ENCODE results near the gene CD244. TPM values are rescaled to one million over a fixed set of nuclear protein-coding genes. Genes with fewer than 3 reads are reported as not detected.
A peak's percentile ranks its signal among the peaks of the same experiment; 100 is the strongest.
"Not testable (repeated sequence)": the region's sequence is repeated elsewhere in the genome, so short reads cannot be mapped to it uniquely, and the experiment has no call there.

Gene CD244
- total RNA-seq (0.13 TPM), polyA plus RNA-seq (ENCODE audit: insufficient read depth in 1 of 8, insufficient read length in 8 of 8, low replicate concordance in 1 of 8) (1 to 10 TPM in 1 of 8 donors, under 1 TPM in 7; 0.16 to 1.3 (median 0.30) TPM)
- long read RNA-seq, donor 1: 0 reads
- long read RNA-seq, donor 2: 0 reads
- long read RNA-seq, donor 3: 0 reads
- long read RNA-seq, donor 4: 0 reads
- long read RNA-seq, donor 5: 0 reads
- long read RNA-seq, donor 6: 0 reads
- long read RNA-seq, donor 7: 0 reads
- long read RNA-seq, donor 8: 0 reads
- long read RNA-seq, donor 9: 0 reads
- long read RNA-seq, donor 10: 0 reads
- long read RNA-seq, donor 11: 0 reads

DNA sequence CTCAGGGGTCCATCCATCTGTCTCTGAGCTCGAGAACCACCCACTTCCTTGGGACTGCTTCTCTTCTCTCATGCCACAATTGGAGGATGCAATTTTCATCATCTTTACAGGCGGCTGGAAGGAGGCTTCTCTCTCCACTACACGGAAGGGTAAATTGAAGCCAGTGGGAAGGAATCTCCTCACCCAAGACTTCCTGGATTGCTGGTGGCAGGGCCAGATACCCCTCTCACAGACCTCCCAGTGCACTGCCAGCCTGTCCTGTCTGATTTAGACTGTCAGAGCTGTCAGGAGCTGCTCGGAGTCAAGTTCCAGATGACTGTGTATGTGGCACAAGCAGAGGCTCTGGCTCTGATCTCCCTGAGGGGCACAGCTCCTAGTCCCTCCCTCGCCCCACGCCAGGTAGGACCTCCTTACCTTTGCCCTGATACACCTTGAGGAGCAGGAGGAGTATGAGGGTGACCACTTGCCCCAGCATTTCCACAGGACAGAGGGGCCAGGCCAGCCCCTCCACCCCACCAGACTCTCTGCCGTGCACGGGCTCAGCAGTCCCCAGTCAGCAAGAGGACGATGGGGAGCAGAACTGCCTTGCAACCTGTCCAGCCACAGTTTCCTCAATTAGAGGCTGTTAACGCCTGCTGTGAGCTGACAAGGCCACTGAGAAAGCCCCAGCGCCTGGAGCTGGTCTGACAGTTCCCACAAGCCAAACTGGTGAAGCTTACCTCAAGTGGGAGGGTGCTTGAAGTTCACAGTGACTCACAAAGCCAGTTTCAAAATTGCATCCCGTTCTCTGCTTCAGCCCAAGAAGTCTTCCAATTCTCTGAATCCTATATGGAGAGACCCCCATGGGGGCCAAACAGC lies at the start of gene CD244:
TSS of gene CD244 (minus strand) at position 685 of the 858 bp plus-strand sequence. CDS start at position 475, 210 bp downstream.
- H3K4me3 ChIP-seq (ENCODE audit: low read length): no peak within 1 kb of the TSS
- H3K36me3 ChIP-seq (ENCODE audit: control insufficient read depth, insufficient read depth, low read length): no peaks in the 10 kb centered on the region
- no peak within 1 kb of the TSS for H3K27ac ChIP-seq (ENCODE audit: low read length)
- no peaks in the 10 kb centered on the region for H3K9me3 ChIP-seq (replicated peaks; ENCODE audit: control insufficient read depth, low read depth, low read length)
- WGBS (ENCODE audit: insufficient coverage): 21% methylated on average over 8 of the region's 12 CpGs
- DNase-seq: peak; percentile 17
- H3K4me1 ChIP-seq (ENCODE audit: control insufficient read depth, insufficient read depth, low read length): no peaks in the 10 kb centered on the region
- H3K27me3 ChIP-seq (ENCODE audit: control insufficient read depth, insufficient read depth, low read length): no peaks in the 10 kb centered on the region

GRCh38 chr1:160911925-160912324 lies 49.2 kb upstream of the CD244 start:
- WGBS (ENCODE audit: insufficient coverage): 71% methylated on average over 1 of the region's 2 CpGs

DNA sequence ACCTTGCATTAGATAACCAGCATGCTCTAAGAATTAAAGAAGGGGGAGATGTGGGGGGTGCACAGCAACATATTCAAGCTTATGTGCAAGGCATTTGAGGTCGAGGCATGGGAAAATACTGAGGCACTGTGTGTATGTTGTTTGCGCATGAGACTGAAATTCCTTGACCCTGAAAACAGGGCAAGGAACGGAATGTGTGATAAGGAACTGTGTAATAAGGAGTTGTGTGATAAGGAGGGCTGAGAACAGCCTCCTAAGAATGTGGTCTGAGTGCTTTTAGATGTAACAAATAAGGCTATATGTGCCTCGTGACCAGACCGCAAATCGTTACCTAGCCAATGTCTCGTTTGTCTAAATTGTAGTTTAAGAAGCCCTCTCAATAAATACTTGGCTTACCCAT lies 48.8 kb upstream of the CD244 start:
- 61% methylated on average over 7 of the region's 7 CpGs for whole genome bisulfite sequencing (ENCODE audit: insufficient coverage)
- Histone ChIP-seq H3K4me1 (ENCODE audit: control insufficient read depth, insufficient read depth, low read length) (no peaks in the 10 kb centered on the region), H3K9me3 (replicated peaks; ENCODE audit: control insufficient read depth, low read depth, low read length) (no peaks in the 10 kb centered on the region), H3K36me3 (ENCODE audit: control insufficient read depth, insufficient read depth, low read length) (no peaks in the 10 kb centered on the region), H3K27ac (ENCODE audit: low read length) (no peak overlapping the region), H3K4me3 (ENCODE audit: low read length) (no peak overlapping the region), H3K27me3 (ENCODE audit: control insufficient read depth, insufficient read depth, low read length) (no peaks in the 10 kb centered on the region)
- DNase-seq: no peak

More at GRCh38 chr1:160911925-160912324, 49.2 kb upstream of the CD244 start:
- Histone ChIP-seq H3K27ac (ENCODE audit: low read length) (no peak overlapping the region), H3K9me3 (replicated peaks; ENCODE audit: control insufficient read depth, low read depth, low read length) (no peaks in the 10 kb centered on the region), H3K4me3 (ENCODE audit: low read length) (no peak overlapping the region), H3K36me3 (ENCODE audit: control insufficient read depth, insufficient read depth, low read length) (no peaks in the 10 kb centered on the region), H3K27me3 (ENCODE audit: control insufficient read depth, insufficient read depth, low read length) (no peaks in the 10 kb centered on the region), H3K4me1 (ENCODE audit: control insufficient read depth, insufficient read depth, low read length) (no peaks in the 10 kb centered on the region)
- no peak for DNase-seq

GRCh38 chr1:160910170-160910750 lies 47.6 kb upstream of the CD244 start:
- H3K4me3 ChIP-seq (ENCODE audit: low read length): no peak overlapping the region
- H3K36me3 ChIP-seq (ENCODE audit: control insufficient read depth, insufficient read depth, low read length): no peaks in the 10 kb centered on the region
- no peaks in the 10 kb centered on the region for H3K9me3 ChIP-seq (replicated peaks; ENCODE audit: control insufficient read depth, low read depth, low read length)
- no peaks in the 10 kb centered on the region for H3K27me3 ChIP-seq (ENCODE audit: control insufficient read depth, insufficient read depth, low read length)
- no peaks in the 10 kb centered on the region for H3K4me1 ChIP-seq (ENCODE audit: control insufficient read depth, insufficient read depth, low read length)
- no peak for DNase-seq
- H3K27ac ChIP-seq (ENCODE audit: low read length): no peak overlapping the region
- no CpG with 5 or more reads among the region's 6 CpGs for WGBS (ENCODE audit: insufficient coverage)

DNA sequence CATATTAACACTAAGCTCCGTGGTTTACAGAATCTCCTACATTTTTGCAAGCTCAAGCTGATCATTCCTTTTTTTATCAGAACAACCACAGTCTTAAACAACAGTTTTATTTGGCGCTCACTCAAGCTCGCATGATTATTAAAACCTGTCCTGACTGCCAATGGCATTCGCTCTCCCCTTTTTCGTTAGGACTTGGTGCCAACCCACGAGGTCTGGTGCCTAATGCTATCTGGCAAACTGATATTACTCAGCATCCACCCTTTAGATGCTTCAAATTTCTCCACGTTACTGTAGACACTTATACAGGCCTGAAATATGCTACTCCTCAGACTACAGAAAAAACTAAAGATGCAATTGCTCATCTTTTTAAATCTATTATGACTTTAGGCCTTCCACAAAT lies 45.3 kb upstream of the CD244 start:
- 74% methylated on average over 7 of the region's 7 CpGs for WGBS (ENCODE audit: insufficient coverage)
- H3K27ac ChIP-seq (ENCODE audit: low read length): no peak overlapping the region
- H3K27me3 ChIP-seq (ENCODE audit: control insufficient read depth, insufficient read depth, low read length): no peaks in the 10 kb centered on the region

DNA sequence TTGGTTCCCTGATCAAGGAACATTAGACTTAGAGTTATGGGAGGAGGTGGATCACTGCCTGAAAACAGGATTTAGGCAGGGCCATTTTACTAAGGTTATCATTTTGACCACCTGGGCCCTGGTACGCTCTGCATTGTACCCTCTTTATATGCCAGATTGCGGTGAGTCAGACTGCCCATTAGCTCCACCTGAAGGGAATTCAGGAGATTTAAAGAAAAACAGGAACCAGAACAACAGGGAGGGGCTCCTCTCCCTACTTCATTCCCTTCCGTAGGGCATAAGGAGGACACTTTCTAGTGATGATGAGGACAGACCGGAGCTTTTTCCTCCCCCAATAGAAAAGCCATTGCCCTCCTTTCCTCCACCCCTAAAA lies 42.9 kb upstream of the CD244 start:
- no peak for DNase-seq
- no CpG with 5 or more reads among the region's 4 CpGs for WGBS (ENCODE audit: insufficient coverage)
- H3K27ac ChIP-seq (ENCODE audit: low read length): no peak overlapping the region
- no peaks in the 10 kb centered on the region for H3K36me3 ChIP-seq (ENCODE audit: control insufficient read depth, insufficient read depth, low read length)
- H3K9me3 ChIP-seq (replicated peaks; ENCODE audit: control insufficient read depth, low read depth, low read length): no peaks in the 10 kb centered on the region
- no peak overlapping the region for H3K4me3 ChIP-seq (ENCODE audit: low read length)
- H3K27me3 ChIP-seq (ENCODE audit: control insufficient read depth, insufficient read depth, low read length): no peaks in the 10 kb centered on the region
- no peaks in the 10 kb centered on the region for H3K4me1 ChIP-seq (ENCODE audit: control insufficient read depth, insufficient read depth, low read length)

More for the DNA sequence above, 45.3 kb upstream of the CD244 start:
- Histone ChIP-seq H3K4me3 (ENCODE audit: low read length) (no peak overlapping the region), H3K36me3 (ENCODE audit: control insufficient read depth, insufficient read depth, low read length) (no peaks in the 10 kb centered on the region), H3K4me1 (ENCODE audit: control insufficient read depth, insufficient read depth, low read length) (no peaks in the 10 kb centered on the region), H3K9me3 (replicated peaks; ENCODE audit: control insufficient read depth, low read depth, low read length) (no peaks in the 10 kb centered on the region)
- DNase-seq: no peak

GRCh38 chr1:160904783-160905616 lies 42.3 kb upstream of the CD244 start:
- whole genome bisulfite sequencing (ENCODE audit: insufficient coverage): 80% methylated on average over 7 of the region's 8 CpGs
- Histone ChIP-seq H3K27ac (ENCODE audit: low read length) (no peak overlapping the region), H3K4me1 (ENCODE audit: control insufficient read depth, insufficient read depth, low read length) (no peaks in the 10 kb centered on the region)

GRCh38 chr1:160902251-160902650 lies 39.6 kb upstream of the CD244 start:
- H3K27ac ChIP-seq (ENCODE audit: low read length); H3K36me3 ChIP-seq (ENCODE audit: control insufficient read depth, insufficient read depth, low read length); H3K9me3 ChIP-seq (replicated peaks; ENCODE audit: control insufficient read depth, low read depth, low read length); H3K4me1 ChIP-seq (ENCODE audit: control insufficient read depth, insufficient read depth, low read length); H3K27me3 ChIP-seq (ENCODE audit: control insufficient read depth, insufficient read depth, low read length); DNase-seq; H3K4me3 ChIP-seq (ENCODE audit: low read length): not testable (repeated sequence)
- no CpG with 5 or more reads among the region's 1 CpG for WGBS (ENCODE audit: insufficient coverage)

More at GRCh38 chr1:160904783-160905616, 42.3 kb upstream of the CD244 start:
- no peak for DNase-seq
- no peaks in the 10 kb centered on the region for H3K36me3 ChIP-seq (ENCODE audit: control insufficient read depth, insufficient read depth, low read length)
- H3K27me3 ChIP-seq (ENCODE audit: control insufficient read depth, insufficient read depth, low read length): no peaks in the 10 kb centered on the region
- H3K9me3 ChIP-seq (replicated peaks; ENCODE audit: control insufficient read depth, low read depth, low read length): no peaks in the 10 kb centered on the region
- no peak overlapping the region for H3K4me3 ChIP-seq (ENCODE audit: low read length)

- 79% methylated on average over 2 of the region's 2 CpGs for WGBS (ENCODE audit: insufficient coverage)
- H3K4me3 ChIP-seq (ENCODE audit: low read length): no peak overlapping the region
- H3K9me3 ChIP-seq (replicated peaks; ENCODE audit: control insufficient read depth, low read depth, low read length): no peaks in the 10 kb centered on the region
- DNase-seq: no peak
- no peaks in the 10 kb centered on the region for H3K4me1 ChIP-seq (ENCODE audit: control insufficient read depth, insufficient read depth, low read length)
- H3K27me3 ChIP-seq (ENCODE audit: control insufficient read depth, insufficient read depth, low read length): no peaks in the 10 kb centered on the region
- H3K36me3 ChIP-seq (ENCODE audit: control insufficient read depth, insufficient read depth, low read length): no peaks in the 10 kb centered on the region
- H3K27ac ChIP-seq (ENCODE audit: low read length): no peak overlapping the region
Measured at GRCh38 chr1:160901768-160902167, 39.1 kb upstream of the CD244 start.
